B cell (primary cell): ENCODE results near the gene TENM4. TPM values are rescaled to one million over a fixed set of nuclear protein-coding genes. Genes with fewer than 3 reads are reported as not detected.

Experiments used
- ATAC-seq: fragments of 200-7000 bp; cut with Tn5 transposase; one replicate; pipeline ENCODE4 v1.10.0; 2021; ENCODE audit warnings: low read depth, mild to moderate bottlenecking, moderate number of reproducible peaks, moderate library complexity
- CTCF ChIA-PET: fragments of 350-600 bp; sonication (Branson Sonifier 250); formaldehyde crosslinking; loops from one replicate; lab custom pipeline; 2021; ENCODE audit warnings: antibody characterized with exemption, inconsistent platforms; lab: Charles Lee
- POLR2A ChIA-PET: fragments of 350-600 bp; sonication (Branson Sonifier 250); formaldehyde crosslinking; loops from one replicate; lab custom pipeline; 2021; ENCODE audit warnings: antibody characterized with exemption; lab: Charles Lee
- DNase-seq: peaks from one replicate; pipeline ENCODE4 v3.0.0; 2013
- H2AFZ ChIP-seq: 2 replicates; pipeline ENCODE4 v1.6.1; 2012; ENCODE audit warnings: mild to moderate bottlenecking, low read depth, low read length; ENCODE audit not compliant: insufficient read depth, poor library complexity, severe bottlenecking
- H3K27ac ChIP-seq, 2 donors: 1 replicate in 1 of 2; 2 replicates in 1 of 2; pipeline ENCODE4 v1.5.1; 2012 to 2013; ENCODE audit warnings: low read length in 2 of 2, mild to moderate bottlenecking in 2 of 2, moderate library complexity in 1 of 2
- H3K27me3 ChIP-seq, 4 experiments: fragments of 200-600 bp in 1 of 4; sonication (generic) in 1 of 4; replicated peaks in 1 of 4; 1 replicate in 2 of 4; 2 replicates in 2 of 4; pipeline versions ENCODE4 v1.6.1 to v1.7.0; 2013 to 2016; ENCODE audit warnings: low read length in 3 of 4, mild to moderate bottlenecking in 2 of 4, mixed read lengths in 1 of 4, moderate library complexity in 1 of 4; ENCODE audit not compliant: insufficient read depth in 4 of 4, control insufficient read depth in 3 of 4; ENCODE audit errors: control extremely low read depth in 1 of 4
- H3K36me3 ChIP-seq, 2 experiments: replicated peaks in 1 of 2; 1 replicate in 1 of 2; 2 replicates in 1 of 2; pipeline versions ENCODE4 v1.6.1 to v1.7.1; 2013; ENCODE audit warnings: low read length in 1 of 2; ENCODE audit not compliant: insufficient read depth in 2 of 2, control insufficient read depth in 1 of 2; ENCODE audit errors: control extremely low read depth in 1 of 2, extremely low read depth in 1 of 2
- H3K4me1 ChIP-seq, 2 donors: fragments of 200-600 bp in 1 of 2; sonication (generic) in 1 of 2; 1 replicate in 1 of 2; 2 replicates in 1 of 2; pipeline versions ENCODE4 v1.5.1 to v1.6.1; 2013 to 2017; ENCODE audit warnings: low read length in 2 of 2; ENCODE audit not compliant: control insufficient read depth in 2 of 2, insufficient read depth in 2 of 2
- H3K4me2 ChIP-seq: replicated peaks from 2 replicates; pipeline ENCODE3; 2012; ENCODE audit warnings: mild to moderate bottlenecking, low read depth, low read length; ENCODE audit not compliant: poor library complexity, severe bottlenecking
- H3K4me3 ChIP-seq, 5 experiments: fragments of 200-600 bp in 1 of 5; sonication (generic) in 1 of 5; 1 replicate in 3 of 5; 2 replicates in 2 of 5; pipeline versions ENCODE4 v1.5.1 to v1.7.0; 2011 to 2016; ENCODE audit warnings: low read length in 4 of 5, mild to moderate bottlenecking in 4 of 5, low read depth in 2 of 5, control low read depth in 1 of 5, moderate library complexity in 1 of 5; ENCODE audit not compliant: insufficient read depth in 1 of 5; ENCODE audit errors: control extremely low read depth in 1 of 5, extremely low read depth in 1 of 5
- H3K79me2 ChIP-seq: fragments of 200-600 bp; sonication (generic); one replicate; pipeline ENCODE4 v1.6.0; 2016; ENCODE audit warnings: low read length; ENCODE audit not compliant: control insufficient read depth, insufficient read depth
- H3K9ac ChIP-seq: fragments of 200-600 bp; sonication (generic); 2 replicates; pipeline ENCODE4 v1.6.1; 2017; ENCODE audit warnings: mild to moderate bottlenecking, low read length, moderate library complexity
- H3K9me3 ChIP-seq, 3 donors: one replicate each; pipeline versions ENCODE4 v1.6.1 to v1.7.1; 2013; ENCODE audit warnings: low read length in 2 of 3; ENCODE audit not compliant: control insufficient read depth in 2 of 3, insufficient read depth in 1 of 3; ENCODE audit errors: control extremely low read depth in 1 of 3
- H4K20me1 ChIP-seq: 2 replicates; pipeline ENCODE4 v1.6.0; 2012; ENCODE audit warnings: mild to moderate bottlenecking, low read length; ENCODE audit not compliant: insufficient read depth, control insufficient read depth, poor library complexity, severe bottlenecking
- H3K27ac Mint-ChIP-seq: one replicate; pipeline ENCODE4 v1.8.0; 2021; ENCODE audit warnings: mixed read lengths
- H3K27me3 Mint-ChIP-seq: one replicate; pipeline ENCODE4 v1.8.0; 2021; ENCODE audit warnings: mixed read lengths
- H3K4me1 Mint-ChIP-seq: one replicate; pipeline ENCODE4 v1.8.0; 2021; ENCODE audit warnings: mixed read lengths
- H3K4me3 Mint-ChIP-seq: one replicate; pipeline ENCODE4 v1.8.0; 2021; ENCODE audit warnings: mixed read lengths
- H3K9me3 Mint-ChIP-seq: one replicate; pipeline ENCODE4 v1.8.0; 2022; ENCODE audit warnings: mixed read lengths; ENCODE audit not compliant: insufficient read depth
- CTCF ChIP-seq: fragments of 200-600 bp; IDR thresholded peaks from one replicate; pipeline ENCODE4 v1.8.0; 2022; ENCODE audit warnings: antibody characterized with exemption, mild to moderate bottlenecking
- EZH2 ChIP-seq: IDR thresholded peaks from 2 replicates; pipeline ENCODE4 v1.6.1; 2012; ENCODE audit warnings: borderline replicate concordance, low read depth, mild to moderate bottlenecking, moderate library complexity, low read length; ENCODE audit not compliant: insufficient read depth, poor library complexity, severe bottlenecking
- WGBS: methylation state at CpG from one replicate; pipeline ENCODE4 v1.1.5; 2013; ENCODE audit warnings: missing lambda C conversion rate; ENCODE audit not compliant: insufficient coverage; 5-methylcytosine and 5-hydroxymethylcytosine counted together
- intact Hi-C: fragments of 100-400 bp; cut with micrococcal nuclease; formaldehyde crosslinking; loops from one replicate; pipeline ENCODE4 v1.10.0; 2022
- polyA plus RNA-seq: library from polyadenylated mRNA; depleted of rRNA; stranded (reverse); fragments of >200 nt; gene quantifications from 2 replicates; pipeline ENCODE4 v1.2.3, GENCODE V29; 2012
- total RNA-seq, 2 donors: library from RNA; stranded (reverse); fragments of 120-200 nt in 1 of 2; gene quantifications; 1 replicate in 1 of 2; 2 replicates in 1 of 2; pipeline versions ENCODE4 v1.2.3 to v1.2.4, GENCODE V29; 2013 to 2022

Gene TENM4
- total and polyA plus RNA-seq, 2 donors (not counting 1 experiment from before 2014, with no cell fraction given): 0.09 to 5.7 TPM

DNA sequence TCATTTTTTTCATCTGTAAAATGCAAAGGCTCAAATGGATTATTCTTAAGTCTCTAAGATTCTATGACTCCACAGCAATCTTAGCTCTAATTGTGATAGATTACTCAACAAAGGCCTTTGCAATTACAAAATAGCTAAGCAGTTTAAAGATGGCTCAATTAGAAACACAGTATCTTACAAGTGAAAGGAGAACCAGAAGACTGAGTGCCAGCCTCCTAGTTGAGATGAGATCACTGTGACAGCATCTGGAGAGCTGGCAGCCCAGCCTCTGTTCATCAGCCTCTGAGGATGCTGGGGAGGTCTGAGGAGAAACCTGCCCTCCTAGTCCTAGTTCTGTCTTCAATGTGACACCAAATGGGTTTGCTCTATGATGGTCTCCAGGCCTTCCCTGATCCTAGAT lies 707.8 kb downstream of the TENM4 start:
- H3K27ac ChIP-seq: no peak overlapping the region
- no peaks in the 10 kb centered on the region for H3K36me3 ChIP-seq
- no peak for TF ChIP-seq CTCF
- TF ChIP-seq EZH2: no peak
- no peaks in the 10 kb centered on the region for H4K20me1 ChIP-seq
- no peak overlapping the region for H2AFZ ChIP-seq
- H3K4me2 ChIP-seq: no peak overlapping the region
- ATAC-seq: no peak
- no peaks in the 10 kb centered on the region for H3K27me3 ChIP-seq
- CTCF ChIA-PET: no interaction called here
- no peak overlapping the region for H3K4me3 ChIP-seq
- no peaks in the 10 kb centered on the region for H3K79me2 ChIP-seq
- Mint-ChIP-seq H3K4me1 (no peaks in the 10 kb centered on the region), H3K9me3 (no peaks in the 10 kb centered on the region), H3K4me3 (no peak overlapping the region), H3K27ac (no peak overlapping the region), H3K27me3 (peaks cover 4% of the 10 kb centered on the region)
- no peaks in the 10 kb centered on the region for H3K9me3 ChIP-seq
- POLR2A ChIA-PET: no interaction called here
- H3K4me1 ChIP-seq: no peaks in the 10 kb centered on the region
- no peak for DNase-seq
- H3K9ac ChIP-seq: no peak overlapping the region
- intact Hi-C loops: no loop called here

- ATAC-seq (no peak), DNase-seq (no peak)
- WGBS: 95% methylated on average over 7 of the region's 11 CpGs
- Mint-ChIP-seq H3K27ac (no peak overlapping the region), H3K4me1 (no peaks in the 10 kb centered on the region), H3K4me3 (no peak overlapping the region), H3K27me3 (peaks cover 4% of the 10 kb centered on the region), H3K9me3 (no peaks in the 10 kb centered on the region)
- Histone ChIP-seq H4K20me1 (no peaks in the 10 kb centered on the region), H3K9ac (no peak overlapping the region), H3K9me3 (no peaks in the 10 kb centered on the region), H3K27ac (no peak overlapping the region), H3K27me3 (no peaks in the 10 kb centered on the region), H3K4me1 (no peaks in the 10 kb centered on the region), H2AFZ (no peak overlapping the region), H3K36me3 (no peaks in the 10 kb centered on the region), H3K4me2 (no peak overlapping the region), H3K4me3 (no peak overlapping the region), H3K79me2 (no peaks in the 10 kb centered on the region)
- ChIA-PET POLR2A (no interaction called here), CTCF (no interaction called here)
- intact Hi-C loops: no loop called here
- TF ChIP-seq CTCF (no peak), EZH2 (no peak)
Observed at GRCh38 chr11:78732246-78732645, 708.6 kb downstream of the TENM4 start.
